A673 (cell line): Measurements from ENCODE around the gene BORCS6.

Source experiments
- CTCF ChIP-seq: fragments of 300-800, 200-600 bp; sonication (generic); conservative IDR thresholded peaks from 2 replicates; pipeline ENCODE4 v1.5.1; 2017; ENCODE audit warnings: low read depth, mild to moderate bottlenecking, antibody characterized with exemption, low read length, moderate library complexity, mixed read lengths
- EZH2 ChIP-seq: fragments of 200-600 bp; sonication (generic); IDR thresholded peaks from 2 replicates; pipeline ENCODE4 v1.6.1; 2017; ENCODE audit warnings: borderline replicate concordance, low read depth, mild to moderate bottlenecking, mixed read lengths, antibody characterized with exemption, low read length; ENCODE audit not compliant: poor library complexity, severe bottlenecking

DNA sequence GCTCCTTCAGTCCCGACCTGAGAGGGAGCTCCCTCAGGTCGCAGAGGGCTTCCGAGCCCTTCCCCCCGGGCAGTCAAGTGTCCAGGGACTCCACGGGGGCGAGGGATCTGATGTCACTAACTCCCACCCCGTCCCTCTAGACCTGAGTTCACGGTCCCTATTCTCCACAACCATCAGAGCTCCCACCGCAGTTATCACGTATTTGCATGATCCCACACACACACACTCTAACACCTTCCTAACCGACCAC lies 34.1 kb downstream of the BORCS6 start:
- TF ChIP-seq CTCF (no peak), EZH2 (no peak)
